GM18502 (cell line): Measurements from ENCODE around the gene LMNB1.
"Not testable (repeated sequence)": the region's sequence is repeated elsewhere in the genome, so short reads cannot be mapped to it uniquely, and the experiment has no call there.

Source experiments
- ATAC-seq: cut with Tn5 transposase; IDR thresholded peaks from one replicate; pipeline ENCODE4 v1.9.1; 2021; ENCODE audit warnings: mild to moderate bottlenecking; ENCODE audit not compliant: unreplicated experiment, poor library complexity

Gene LMNB1

DNA sequence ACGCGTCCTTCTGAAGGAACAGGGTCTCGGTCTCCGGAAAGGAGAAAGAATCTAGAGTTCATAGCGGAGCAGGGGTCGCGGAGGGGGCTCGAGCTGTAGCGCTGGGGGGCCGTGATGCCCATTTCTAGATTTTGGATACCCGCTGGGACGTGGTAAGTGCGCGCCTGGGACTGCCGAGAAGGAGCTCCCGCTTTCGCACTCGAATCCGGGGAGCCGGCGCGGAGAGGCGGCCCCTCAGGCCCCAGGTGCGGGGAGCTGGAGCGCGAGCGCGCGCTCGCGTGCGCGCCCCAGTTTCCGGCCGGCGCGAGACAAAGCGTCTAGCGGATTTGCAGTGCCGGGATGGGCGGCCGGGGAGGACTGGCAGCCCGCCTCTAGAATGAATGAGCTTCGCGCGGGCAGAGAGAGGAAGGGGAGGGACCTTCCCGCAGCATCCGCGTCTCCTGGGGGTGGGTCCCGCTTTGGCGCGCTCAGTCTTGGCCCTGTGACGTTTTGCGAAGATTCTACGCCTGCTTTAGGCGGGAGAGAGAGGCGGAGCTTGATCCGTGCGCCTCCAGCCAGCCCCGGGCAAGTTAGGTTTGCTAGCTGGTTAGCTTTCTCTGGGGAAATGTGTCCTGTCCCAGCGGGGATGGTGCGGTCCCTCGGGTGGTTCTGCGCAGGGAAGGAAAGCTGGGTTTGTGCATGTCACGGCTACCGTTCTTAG lies 1.2 kb downstream of the LMNB1 start:
- ATAC-seq: peak; percentile 62

DNA sequence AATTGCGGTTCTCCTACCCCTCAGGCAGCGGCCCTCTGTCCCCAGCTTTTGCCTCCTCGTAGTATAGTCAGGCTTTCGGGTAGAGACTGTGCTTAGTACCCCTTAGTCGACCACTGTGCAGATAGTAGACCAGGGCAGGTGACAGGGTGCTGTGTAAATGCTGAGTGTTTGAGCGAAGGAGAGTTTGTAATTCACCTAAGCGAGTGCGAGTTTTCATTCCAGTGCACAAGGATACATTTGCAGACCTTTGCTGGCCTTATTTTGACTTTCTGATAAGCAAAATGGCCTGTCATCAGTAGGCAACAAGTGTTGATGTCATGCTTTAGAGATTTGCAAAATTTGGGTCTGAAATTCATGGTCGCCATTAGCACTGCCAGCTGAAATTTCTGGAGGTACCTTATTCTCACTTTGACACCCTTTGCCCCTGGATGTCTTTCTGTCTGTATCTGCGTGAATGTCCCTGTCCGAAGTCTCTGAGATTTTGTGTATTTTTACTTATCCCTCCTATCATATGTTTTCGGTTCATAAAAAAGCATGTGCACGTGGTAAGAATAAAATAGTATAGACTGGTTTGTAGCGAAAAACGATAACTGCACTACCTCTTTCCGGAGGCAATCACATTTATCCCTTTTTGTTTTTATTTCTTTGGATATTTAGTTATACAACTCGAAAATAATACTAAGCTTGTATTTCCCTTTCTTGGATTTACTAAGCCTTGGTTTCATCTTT lies 1.9 kb downstream of the LMNB1 start:
- peak; percentile 11 for ATAC-seq

DNA sequence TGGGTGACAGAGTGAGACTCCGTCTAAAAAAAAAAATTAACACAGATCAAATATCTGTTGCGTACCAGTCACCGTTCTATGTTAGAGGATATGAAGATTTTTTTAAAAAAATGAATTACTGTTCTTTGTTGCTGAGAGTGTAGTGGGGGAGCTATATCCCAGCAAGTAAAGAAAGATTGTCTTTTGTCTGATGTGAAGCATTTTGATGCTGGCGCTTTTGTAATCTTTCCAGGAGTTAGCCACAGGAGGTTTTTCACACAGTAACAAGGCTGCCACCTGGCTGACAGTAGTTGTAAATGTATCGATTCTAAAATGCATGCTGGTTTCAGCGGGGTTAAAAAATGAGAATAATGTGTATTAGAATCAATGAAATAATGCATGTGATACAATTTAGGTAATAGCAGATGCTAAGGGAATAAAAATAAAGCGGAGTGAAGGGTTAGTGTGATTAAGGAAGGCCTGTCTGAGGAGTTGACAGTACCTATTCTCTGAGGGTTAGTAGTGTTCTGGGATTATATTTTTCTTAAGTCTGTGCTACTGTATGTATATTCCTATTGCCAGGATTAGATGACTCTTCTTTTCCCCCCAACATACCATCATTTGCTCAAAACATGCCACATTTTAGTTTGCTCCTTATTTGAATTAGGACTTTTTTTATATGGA lies 3.4 kb downstream of the LMNB1 start:
- no peak for ATAC-seq

DNA sequence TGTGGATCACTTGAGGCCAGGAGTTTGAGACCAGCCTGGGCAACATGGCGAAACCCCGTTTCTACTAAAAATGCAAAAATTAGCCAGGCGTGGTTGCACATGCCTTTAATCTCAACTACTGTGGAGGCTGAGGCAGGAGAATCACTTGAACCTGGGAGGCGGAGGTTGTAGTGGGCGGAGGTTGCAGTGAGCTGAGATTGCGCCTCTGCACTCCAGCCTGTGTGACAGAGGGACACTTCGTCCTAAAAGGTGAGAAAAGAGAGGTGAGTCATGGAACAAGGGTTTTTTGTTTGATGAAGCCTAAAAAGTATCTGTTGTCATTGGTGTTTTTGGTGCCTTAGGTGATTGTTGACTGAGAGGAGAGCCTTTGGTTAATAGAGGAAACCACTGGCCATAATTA lies 11.5 kb downstream of the LMNB1 start:
- ATAC-seq: not testable (repeated sequence)

DNA sequence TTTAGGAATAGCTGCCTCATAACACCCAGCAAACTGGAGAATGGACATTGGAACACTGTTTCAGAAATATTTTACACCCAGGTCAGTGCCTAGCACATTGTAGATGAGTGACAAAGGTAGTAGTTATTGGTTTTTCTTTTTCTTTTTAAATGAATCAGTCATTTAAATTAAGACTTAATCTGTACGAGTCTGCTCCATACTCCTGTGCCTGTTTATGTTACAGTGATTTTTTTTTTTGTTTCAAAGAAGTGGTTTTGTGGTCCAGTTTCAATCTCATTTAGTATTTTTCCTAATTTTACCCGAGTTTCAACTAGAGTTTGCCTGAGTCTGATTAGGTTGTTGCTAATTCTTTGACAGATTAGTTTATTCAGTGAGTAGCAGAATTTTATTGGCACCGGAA lies 16.2 kb downstream of the LMNB1 start:
- ATAC-seq: no peak

DNA sequence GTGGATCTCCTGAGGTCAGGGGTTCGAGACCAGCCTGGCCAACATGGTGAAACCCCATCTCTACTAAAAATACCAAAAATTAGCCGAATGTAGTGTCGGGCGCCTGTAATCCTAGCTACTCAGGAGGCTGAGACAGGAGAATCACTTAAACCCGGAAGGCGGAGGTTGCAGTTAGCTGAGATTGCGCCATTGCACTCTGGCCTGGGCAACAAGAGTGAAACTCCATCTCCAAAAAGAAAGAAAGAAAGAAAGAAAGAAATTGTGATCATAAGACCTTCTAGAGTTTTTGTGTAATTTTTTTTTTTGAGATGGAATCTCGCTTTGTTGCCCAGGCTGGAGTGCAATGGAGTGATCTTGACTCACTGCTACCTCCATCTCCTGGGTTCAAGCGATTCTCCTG lies 16.7 kb downstream of the LMNB1 start:
- ATAC-seq: not testable (repeated sequence)

DNA sequence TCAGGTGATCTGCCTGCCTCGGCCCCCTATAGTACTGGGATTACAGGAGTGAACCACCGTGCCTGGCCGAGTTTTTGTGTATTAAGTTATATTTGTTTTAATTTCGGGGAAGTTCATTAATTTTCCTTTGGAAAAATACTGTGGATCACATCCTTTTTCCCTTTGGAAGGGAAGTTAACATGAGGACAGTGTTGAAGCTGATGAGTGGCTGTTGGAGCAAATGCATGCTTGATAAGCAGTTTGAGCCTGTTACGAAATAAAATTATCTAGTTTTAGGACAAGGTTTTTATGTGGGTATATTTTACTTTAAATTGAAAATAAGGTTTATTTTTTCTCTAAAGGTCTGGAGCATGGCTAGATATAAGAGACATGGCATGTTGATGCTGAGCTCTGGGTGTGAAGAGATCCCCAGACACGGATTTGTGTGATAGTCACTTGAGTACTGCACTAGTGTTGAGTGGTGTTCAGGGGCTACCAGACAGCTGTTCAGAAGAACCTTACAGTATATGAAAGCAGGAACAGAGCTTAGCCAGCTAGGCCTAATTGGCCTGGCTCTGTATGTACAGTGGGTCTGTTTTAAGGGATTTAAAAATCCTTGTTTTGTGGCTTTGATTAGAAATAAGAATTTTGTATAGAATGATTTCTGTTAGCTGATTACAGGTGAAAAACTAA lies 17.4 kb downstream of the LMNB1 start:
- ATAC-seq: peak; percentile 57

GRCh38 chr5:126799780-126800179 lies 22.8 kb downstream of the LMNB1 start:
- ATAC-seq: no peak

GRCh38 chr5:126801174-126801991 lies 24.4 kb downstream of the LMNB1 start:
- ATAC-seq: no peak

- peak; percentile 30 for ATAC-seq
Observed at GRCh38 chr5:126801992-126802294, 25.0 kb downstream of the LMNB1 start.

DNA sequence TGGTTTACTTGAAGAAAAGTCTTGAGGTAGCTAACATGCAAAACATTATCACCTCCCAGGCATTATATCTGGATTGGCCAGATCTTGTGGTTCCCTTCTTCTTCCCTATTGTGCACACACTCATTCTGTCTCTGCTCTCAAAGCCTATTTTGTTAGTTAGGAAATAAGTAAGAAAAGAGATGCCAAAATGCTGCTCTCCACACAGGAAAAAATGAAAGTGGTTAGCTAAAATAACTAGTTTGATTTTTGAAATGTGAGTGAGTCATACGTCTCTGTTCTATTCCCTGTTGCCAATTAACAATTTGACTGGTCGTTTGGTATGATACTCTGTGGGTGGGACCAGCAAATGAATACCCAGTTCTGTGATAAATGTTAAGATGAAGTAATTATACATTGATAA lies 28.1 kb downstream of the LMNB1 start:
- ATAC-seq: no peak

DNA sequence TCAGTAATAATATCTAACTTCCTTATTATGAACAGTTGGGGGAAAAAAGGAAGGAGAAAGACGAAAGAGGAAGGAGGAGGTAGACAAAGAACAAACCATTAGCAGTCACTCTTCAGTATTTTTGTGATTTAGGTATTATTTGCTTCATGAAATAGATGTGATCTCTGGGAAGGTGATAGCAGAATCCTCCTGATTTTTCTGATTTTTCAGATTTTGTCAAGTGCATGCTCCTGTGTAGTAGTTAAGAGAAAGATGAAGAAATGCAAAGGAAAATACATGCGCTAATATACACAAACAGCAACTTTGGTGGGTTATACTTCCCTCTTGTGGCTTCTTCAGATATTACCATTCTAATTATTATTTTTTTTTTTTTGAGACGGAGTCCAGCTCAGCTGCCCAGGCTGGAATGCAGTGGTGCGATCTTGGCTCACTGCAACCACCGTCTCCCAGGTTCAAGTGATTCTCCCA lies 31.6 kb downstream of the LMNB1 start:
- ATAC-seq: peak; percentile 49

DNA sequence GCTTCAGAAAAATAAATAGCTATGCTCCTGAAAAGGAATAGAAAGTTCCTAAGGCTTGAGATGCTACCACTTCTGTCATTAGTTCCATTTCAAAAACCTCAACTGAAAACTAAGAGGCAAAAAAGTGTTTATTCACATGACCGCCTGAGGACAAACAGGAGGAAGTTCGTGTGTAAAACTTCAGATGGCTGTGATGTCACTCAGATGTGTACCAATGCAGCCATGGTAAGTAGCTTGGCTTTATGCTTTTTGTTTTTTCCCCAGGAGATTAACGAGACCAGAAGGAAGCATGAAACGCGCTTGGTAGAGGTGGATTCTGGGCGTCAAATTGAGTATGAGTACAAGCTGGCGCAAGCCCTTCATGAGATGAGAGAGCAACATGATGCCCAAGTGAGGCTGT lies 33.0 kb downstream of the LMNB1 start:
- ATAC-seq: no peak

DNA sequence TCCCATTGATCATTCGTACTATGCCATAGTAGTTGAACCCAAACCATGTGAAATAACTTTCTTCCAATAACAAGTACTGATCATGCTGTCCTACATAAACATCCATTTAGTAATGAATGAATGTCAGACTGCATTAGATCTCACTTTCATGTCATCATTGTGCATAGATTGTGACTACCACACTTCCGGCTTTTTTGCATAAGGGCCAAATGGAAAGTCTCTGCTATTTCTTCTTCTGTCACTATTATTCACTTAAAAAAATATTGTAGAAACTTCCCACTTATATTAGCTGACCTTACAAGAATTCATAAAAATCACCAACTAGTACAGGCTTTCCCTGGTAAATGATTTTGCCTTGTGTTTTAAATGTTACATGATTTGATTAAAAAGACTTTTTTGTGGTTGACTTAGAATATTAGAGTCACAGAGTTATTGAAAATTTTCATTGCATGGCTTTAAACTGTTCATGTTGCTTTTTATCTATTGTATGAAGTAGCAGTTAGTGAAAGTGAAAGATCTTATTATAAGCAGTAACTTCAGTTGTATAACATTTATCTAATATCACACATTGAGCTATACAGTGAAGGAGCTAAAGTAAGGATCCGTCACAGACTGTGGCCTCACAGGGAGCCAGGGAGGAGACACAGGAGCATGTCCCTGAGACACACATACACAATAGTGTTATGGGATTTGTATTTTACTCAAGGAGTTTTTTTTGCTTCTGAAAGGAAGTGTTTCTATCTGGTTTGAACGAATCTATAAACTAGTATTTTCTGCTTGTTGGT lies 33.9 kb downstream of the LMNB1 start:
- no peak for ATAC-seq

GRCh38 chr5:126811515-126812198 lies 34.7 kb downstream of the LMNB1 start:
- no peak for ATAC-seq

- ATAC-seq: no peak
Observed at GRCh38 chr5:126812199-126812570, 35.2 kb downstream of the LMNB1 start.

GRCh38 chr5:126813799-126814198 lies 36.9 kb downstream of the LMNB1 start:
- not testable (repeated sequence) for ATAC-seq

DNA sequence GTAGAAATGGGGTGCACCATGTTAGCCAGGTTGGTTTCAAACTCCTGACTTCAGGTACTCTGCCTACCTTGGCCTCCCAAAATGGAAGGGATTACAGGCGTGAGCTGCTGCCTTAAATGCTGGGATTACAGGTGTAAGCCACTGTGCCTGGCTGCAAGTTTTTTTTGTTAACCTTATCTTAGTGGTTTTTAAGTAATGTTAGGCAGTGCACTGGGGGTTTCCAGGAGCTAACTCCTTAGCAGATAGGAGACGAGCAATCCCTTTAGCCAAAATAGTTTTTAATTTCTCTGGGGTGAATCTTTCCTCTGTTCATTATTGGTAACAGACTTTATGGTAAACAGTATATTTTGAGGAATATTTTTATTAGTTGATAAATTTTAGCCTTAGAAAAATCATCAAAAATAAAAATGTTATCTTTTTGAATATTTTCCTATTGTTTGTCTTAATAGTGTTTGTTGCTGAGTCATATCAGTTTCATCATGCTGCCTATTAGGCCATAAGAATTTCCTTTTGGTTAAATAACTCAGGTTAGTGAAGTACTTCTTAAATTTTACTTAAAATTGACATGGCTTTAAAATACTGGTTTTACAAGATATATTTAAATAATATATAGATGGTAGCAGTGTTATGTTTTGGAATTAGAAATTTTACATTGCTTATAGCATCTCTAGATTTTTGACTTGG lies 37.9 kb downstream of the LMNB1 start:
- ATAC-seq: no peak
